ENCODE results near the gene CPNE4.
"Not testable (repeated sequence)": the region's sequence is repeated elsewhere in the genome, so short reads cannot be mapped to it uniquely, and the experiment has no call there.

CPNE4 gene

DNA sequence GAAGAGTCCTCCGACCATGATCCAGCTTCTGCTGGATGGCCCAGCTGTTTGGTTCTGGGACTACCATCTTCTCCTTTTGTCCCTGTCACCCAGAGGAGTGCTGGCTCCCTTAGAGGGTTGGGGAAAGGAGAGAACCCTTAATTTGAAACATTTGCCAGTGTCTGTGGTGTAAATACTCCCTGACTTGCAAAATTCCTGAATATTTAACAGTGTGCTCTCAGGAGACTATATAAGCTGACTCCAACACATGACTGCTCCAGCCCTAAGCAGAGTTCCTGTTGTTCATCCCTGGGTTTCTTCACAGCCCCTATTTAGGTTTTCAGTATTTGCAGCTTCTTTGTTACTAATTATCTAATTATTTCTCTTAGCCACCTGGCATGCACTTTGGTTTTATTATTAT lies 133.1 kb downstream of the CPNE4 start:
- TF ChIP-seq, protein P1, sequence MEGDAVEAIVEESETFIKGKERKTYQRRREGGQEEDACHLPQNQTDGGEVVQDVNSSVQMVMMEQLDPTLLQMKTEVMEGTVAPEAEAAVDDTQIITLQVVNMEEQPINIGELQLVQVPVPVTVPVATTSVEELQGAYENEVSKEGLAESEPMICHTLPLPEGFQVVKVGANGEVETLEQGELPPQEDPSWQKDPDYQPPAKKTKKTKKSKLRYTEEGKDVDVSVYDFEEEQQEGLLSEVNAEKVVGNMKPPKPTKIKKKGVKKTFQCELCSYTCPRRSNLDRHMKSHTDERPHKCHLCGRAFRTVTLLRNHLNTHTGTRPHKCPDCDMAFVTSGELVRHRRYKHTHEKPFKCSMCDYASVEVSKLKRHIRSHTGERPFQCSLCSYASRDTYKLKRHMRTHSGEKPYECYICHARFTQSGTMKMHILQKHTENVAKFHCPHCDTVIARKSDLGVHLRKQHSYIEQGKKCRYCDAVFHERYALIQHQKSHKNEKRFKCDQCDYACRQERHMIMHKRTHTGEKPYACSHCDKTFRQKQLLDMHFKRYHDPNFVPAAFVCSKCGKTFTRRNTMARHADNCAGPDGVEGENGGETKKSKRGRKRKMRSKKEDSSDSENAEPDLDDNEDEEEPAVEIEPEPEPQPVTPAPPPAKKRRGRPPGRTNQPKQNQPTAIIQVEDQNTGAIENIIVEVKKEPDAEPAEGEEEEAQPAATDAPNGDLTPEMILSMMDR (IDR thresholded peaks at IDR 0.05; ENCODE audit: low read depth, low read length) = no peak
- DNase-seq (ENCODE audit: low read depth, low spot score) = no peak
- no peak overlapping the region for H3K4me3 ChIP-seq (ENCODE audit: low read depth, low read length)
- in situ Hi-C loops (cut with HindIII; ENCODE audit: low sequenced_read_pairs) = no loop called here

DNA sequence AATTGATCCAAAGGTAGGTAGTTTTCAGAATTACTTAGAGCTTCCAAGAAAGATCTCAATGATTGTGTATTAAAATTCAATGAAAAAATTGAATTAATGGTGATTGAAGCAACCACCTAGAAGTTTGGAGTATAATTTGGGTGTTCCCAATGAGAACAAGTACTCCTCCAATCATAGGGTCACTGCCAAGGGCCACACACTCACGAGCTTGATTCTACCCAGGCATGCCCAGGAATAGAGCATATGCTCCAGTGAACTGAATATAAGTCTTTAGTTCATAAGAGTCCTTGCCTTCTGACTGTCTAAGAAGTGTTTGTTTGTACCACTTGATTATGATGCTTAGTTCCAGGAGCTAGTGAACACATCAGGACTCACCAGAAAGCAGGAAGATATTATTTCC lies 133.9 kb downstream of the CPNE4 start:
- no peak for DNase-seq (ENCODE audit: low read depth, low spot score)
- TF ChIP-seq, protein P1 (IDR thresholded peaks at IDR 0.05; ENCODE audit: low read depth, low read length) = no peak
- H3K4me3 ChIP-seq (ENCODE audit: low read depth, low read length) = no peak overlapping the region
- in situ Hi-C loops (cut with HindIII; ENCODE audit: low sequenced_read_pairs) = no loop called here

DNA sequence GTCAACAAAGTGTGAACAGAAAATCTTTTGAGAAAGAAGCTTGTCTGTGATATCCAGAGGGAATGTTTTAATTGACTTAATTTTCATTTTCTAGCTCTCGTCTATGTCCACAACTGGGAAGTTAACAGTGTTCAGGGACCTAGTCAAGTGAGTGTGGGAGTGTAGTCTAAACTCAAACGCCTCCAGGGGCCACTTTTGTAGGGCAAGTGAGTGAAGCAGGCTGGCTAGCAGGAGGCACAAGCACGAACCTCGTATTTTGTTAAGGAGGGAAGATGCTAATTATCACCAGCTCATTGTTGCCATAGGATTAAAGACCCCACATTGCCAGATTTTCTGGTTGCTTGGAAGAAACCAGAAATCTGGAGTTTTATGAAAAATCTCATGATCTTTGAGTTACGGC lies 135.8 kb downstream of the CPNE4 start:
- TF ChIP-seq, protein P1 (IDR thresholded peaks at IDR 0.05; ENCODE audit: low read depth, low read length) = no peak
- in situ Hi-C loops (cut with HindIII; ENCODE audit: low sequenced_read_pairs) = no loop called here
- DNase-seq (ENCODE audit: low read depth, low spot score) = no peak
- no peak overlapping the region for H3K4me3 ChIP-seq (ENCODE audit: low read depth, low read length)

DNA sequence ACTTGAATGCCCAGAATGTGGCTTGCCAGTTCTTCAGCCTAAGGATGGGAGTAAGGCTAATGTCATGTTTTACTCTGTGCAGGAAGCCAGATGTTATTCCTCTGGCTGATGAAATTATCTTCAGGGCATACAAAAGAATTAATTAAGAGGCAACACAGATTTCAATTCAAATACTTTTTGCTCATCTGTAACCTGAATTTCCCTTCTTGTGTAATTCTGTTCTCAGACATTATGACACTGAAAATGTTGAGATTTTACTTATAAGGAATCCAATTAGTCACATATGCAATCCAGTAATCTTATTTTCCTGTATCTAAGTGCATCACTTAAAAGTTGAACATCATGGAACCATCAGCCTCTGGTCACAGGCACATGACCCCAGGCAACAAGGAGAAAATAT lies 136.5 kb downstream of the CPNE4 start:
- in situ Hi-C loops (cut with HindIII; ENCODE audit: low sequenced_read_pairs) = no loop called here
- no peak for DNase-seq (ENCODE audit: low read depth, low spot score)
- H3K4me3 ChIP-seq (ENCODE audit: low read depth, low read length) = no peak overlapping the region
- TF ChIP-seq, protein P1 (IDR thresholded peaks at IDR 0.05; ENCODE audit: low read depth, low read length) = no peak

DNA sequence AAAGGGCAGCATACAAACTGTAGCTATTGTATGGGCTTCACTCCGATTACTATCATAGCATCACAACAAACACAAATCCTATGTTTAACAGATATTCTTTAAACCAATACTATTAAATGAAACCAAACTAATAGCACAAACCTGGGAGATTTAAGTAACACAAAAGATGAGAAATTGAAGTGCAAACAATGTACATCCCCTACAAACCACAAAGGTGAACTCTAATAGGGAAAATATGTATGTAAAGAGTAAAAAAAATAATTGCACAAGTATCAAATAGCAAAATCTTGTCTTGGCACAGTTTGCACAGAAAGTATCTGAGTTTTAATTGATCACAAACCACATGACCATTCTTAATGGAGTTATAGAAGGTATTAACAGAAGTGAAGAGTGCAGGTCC lies 138.5 kb downstream of the CPNE4 start:
- in situ Hi-C loops (cut with HindIII; ENCODE audit: low sequenced_read_pairs) = no loop called here
- H3K4me3 ChIP-seq (ENCODE audit: low read depth, low read length) = no peak overlapping the region
- TF ChIP-seq, protein P1 (IDR thresholded peaks at IDR 0.05; ENCODE audit: low read depth, low read length) = no peak
- DNase-seq (ENCODE audit: low read depth, low spot score) = no peak

DNA sequence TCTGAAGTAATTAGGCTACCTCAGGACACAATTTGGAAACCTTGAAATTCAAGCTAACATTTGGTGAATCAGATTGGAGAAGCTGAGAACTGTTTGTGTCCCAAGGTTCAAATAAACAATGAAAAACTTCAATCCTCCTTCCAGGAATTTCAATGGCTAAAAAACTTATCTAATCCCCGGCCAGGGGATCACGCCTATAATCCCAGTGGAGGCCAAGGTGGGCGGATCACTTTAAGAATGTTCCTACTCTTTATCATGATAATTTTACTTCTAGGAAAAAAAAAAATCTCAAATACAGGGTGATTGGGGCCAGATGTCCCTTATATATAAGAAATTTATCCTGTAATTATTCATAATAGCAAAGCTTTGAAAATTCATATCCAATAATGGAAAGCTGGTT lies 139.0 kb downstream of the CPNE4 start:
- in situ Hi-C loops (cut with HindIII; ENCODE audit: low sequenced_read_pairs) = no loop called here
- no peak for DNase-seq (ENCODE audit: low read depth, low spot score)
- no peak overlapping the region for H3K4me3 ChIP-seq (ENCODE audit: low read depth, low read length)
- TF ChIP-seq, protein P1 (IDR thresholded peaks at IDR 0.05; ENCODE audit: low read depth, low read length) = no peak

DNA sequence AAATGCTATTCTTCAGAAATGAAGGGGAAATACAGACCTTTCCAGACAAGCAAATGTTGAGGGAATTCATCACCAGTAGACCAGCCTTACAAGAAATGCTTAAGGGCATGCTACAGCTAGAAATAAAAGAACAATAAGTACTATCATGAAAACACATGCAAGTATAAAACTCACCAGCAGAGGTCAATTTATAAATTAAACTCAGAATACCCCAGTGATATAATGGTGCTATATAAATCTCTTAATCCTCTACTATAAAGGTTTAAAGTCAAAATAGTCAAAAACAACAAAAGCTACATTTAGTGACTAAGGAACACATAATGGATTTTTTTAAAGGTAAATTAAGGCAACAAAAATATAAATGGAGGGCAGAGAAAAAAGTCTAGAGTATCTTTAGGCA lies 142.5 kb downstream of the CPNE4 start:
- H3K4me3 ChIP-seq (ENCODE audit: low read depth, low read length) = no peak overlapping the region
- no peak for DNase-seq (ENCODE audit: low read depth, low spot score)
- in situ Hi-C loops (cut with HindIII; ENCODE audit: low sequenced_read_pairs) = no loop called here
- TF ChIP-seq, protein P1 (IDR thresholded peaks at IDR 0.05; ENCODE audit: low read depth, low read length) = no peak

DNA sequence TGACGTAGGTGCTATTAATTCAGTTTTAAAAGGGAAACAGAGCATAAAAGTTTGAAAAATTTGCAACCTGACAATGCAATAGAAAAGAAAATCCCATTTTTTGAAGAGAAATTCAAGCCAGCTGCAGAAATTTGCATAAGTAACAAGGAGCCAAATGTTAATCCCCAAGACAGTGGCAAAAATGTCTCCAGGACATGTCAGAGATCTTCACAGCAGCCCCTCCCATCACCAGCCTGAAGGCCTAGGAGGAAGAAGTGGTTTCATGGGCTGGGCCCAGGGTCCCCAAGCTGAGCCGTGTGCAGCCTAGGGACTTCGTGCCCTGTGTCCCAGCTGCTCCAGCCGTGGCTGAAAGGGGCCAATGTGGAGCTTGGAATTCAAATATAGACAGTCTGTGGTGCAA lies 148.9 kb downstream of the CPNE4 start:
- DNase-seq (ENCODE audit: low read depth, low spot score); in situ Hi-C loops (cut with HindIII; ENCODE audit: low sequenced_read_pairs); H3K4me3 ChIP-seq (ENCODE audit: low read depth, low read length): not testable (repeated sequence)

Measured in astrocyte of the spinal cord (primary cell).